Right cardiac atrium (tissue), 5 donors: ENCODE results near the gene EEFSEC. TPM values are rescaled to one million over a fixed set of nuclear protein-coding genes. Genes with fewer than 3 reads are reported as not detected.

ENCODE experiments used
- ATAC-seq, 2 donors: fragments of 200-7000 bp; cut with Tn5 transposase; one replicate each; pipeline versions ENCODE4 v1.8.0 to v1.9.1; 2020; ENCODE audit warnings: moderate library complexity in 2 of 2, mild to moderate bottlenecking in 1 of 2
- DNase-seq, 3 donors: peaks; one replicate each; pipeline ENCODE4 v3.0.0-alpha.2; 2020
- H3K27ac ChIP-seq: one replicate; pipeline ENCODE4 v1.5.1; 2013; ENCODE audit warnings: mild to moderate bottlenecking, low read length, control low read depth, moderate library complexity
- H3K27me3 ChIP-seq: one replicate; pipeline ENCODE4 v1.6.1; 2013; ENCODE audit not compliant: control insufficient read depth, insufficient read depth
- H3K4me1 ChIP-seq: one replicate; pipeline ENCODE4 v1.6.1; 2013; ENCODE audit warnings: low read length; ENCODE audit not compliant: control insufficient read depth, insufficient read depth
- H3K4me3 ChIP-seq: one replicate; pipeline ENCODE4 v1.5.1; 2013; ENCODE audit warnings: low read length, control low read depth
- H3K9me3 ChIP-seq: one replicate; pipeline ENCODE4 v1.6.1; 2013; ENCODE audit warnings: low read length; ENCODE audit not compliant: control insufficient read depth
- WGBS: extraction: QIAGEN DNeasy Blood & Tissue Kit; methylation state at CpG from one replicate; pipeline ENCODE4 v1.1.7; 2013; 5-methylcytosine and 5-hydroxymethylcytosine counted together
- intact Hi-C, 4 donors: fragments of 100-400 bp; cut with DNase I; formaldehyde crosslinking; loops; one replicate each; pipeline versions ENCODE4 v1.11.0 to v1.14.0; 2022 to 2023
- polyA plus RNA-seq: library from polyadenylated mRNA; stranded (reverse); fragments of 200-250 nt; gene quantifications from one replicate; pipeline ENCODE4 v1.2.3, GENCODE V29; 2013
- total RNA-seq, 4 donors: library from RNA; stranded (reverse); fragmentation: NEBNext Ultra II Directional; extraction: Animal tissue kit (Norgen Biotek cat#: 25700); gene quantifications; one replicate each; pipeline ENCODE4 v1.2.1, GENCODE V29; 2021
- donor health status: healthy with polysubstance abuse.
- donor health status: DM: no; HTN: yes; CAD: no.
- donor health status: DM: no; HTN: no; CAD: no.
- donor health status: DM: no; HTN: yes; CAD: no; lungs with severe emphysema.
- donor health status: DM: yes; HTN: yes; CAD: no.

Gene EEFSEC
- total and polyA plus RNA-seq, 5 donors, result 14.7 to 17.6 (median 15.6) TPM

DNA sequence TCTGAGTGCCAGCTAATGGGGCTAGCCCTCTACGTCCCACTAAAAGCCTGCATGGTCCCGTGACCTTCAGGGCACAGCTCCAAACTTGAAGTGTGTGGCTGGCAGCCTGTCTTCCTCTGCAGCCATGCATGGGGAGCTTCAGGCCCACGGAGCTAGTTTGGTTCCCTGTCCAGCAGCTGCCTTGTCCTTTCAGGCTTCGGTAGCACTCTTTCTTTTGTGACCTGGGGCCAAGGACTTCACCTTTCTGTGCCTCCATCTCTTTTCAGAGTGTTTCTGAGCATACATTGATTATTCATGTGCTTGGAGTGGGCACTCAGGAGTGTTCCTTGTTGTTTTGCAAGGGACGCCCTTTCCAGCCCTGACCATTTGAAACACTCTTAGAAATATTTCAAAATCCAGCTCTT, 158.2 kb downstream of the EEFSEC start:
- no peaks in the 10 kb centered on the region for H3K27me3 ChIP-seq
- intact Hi-C loops, result loop anchor here in 1 of 4 donors (10.0 kb wide), 2 partner anchors 137 to 227 kb away; no protein-coding TSS in a partner anchor
- peaks cover 15% of the 10 kb centered on the region for H3K4me1 ChIP-seq
- H3K27ac ChIP-seq, result peak overlapping the region; percentile 64
- peak; percentile 48 to 49 for ATAC-seq
- DNase-seq, result peak in 2 of 3 donors; percentile 72 to 73
- WGBS, result 63% methylated on average over 5 of the region's 5 CpGs
- H3K4me3 ChIP-seq, result no peak overlapping the region
- H3K9me3 ChIP-seq, result no peaks in the 10 kb centered on the region

DNA sequence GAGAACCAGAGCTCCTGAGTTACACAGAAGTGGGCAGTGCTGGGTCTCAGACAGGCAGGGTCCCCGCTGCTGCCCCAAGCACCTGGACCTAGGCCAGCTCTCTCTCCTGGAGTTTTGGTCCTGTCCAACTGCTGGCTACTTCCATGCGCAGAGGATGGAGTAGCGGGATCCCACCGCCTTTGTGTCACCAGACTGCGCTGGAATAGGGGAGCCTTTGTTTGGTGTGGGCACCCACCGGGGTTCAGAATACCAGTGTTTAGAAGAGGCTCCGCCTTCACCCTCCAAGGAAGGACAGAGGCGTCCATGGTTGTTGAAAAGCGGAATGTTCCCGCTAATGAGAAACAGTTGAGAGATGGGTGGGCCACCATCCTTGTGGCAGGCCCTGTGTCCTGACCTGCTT, 159.0 kb downstream of the EEFSEC start:
- WGBS, result 96% methylated on average over 10 of the region's 10 CpGs
- H3K27ac ChIP-seq, result no peak overlapping the region
- H3K4me1 ChIP-seq, result peaks cover 17% of the 10 kb centered on the region
- DNase-seq (peak in 1 of 3 donors; percentile 10), ATAC-seq (no peak)
- H3K4me3 ChIP-seq, result no peak overlapping the region
- H3K27me3 ChIP-seq, result no peaks in the 10 kb centered on the region
- intact Hi-C loops, result loop anchor here in 1 of 4 donors (10.0 kb wide), 2 partner anchors 137 to 227 kb away; no protein-coding TSS in a partner anchor
- H3K9me3 ChIP-seq, result no peaks in the 10 kb centered on the region

DNA sequence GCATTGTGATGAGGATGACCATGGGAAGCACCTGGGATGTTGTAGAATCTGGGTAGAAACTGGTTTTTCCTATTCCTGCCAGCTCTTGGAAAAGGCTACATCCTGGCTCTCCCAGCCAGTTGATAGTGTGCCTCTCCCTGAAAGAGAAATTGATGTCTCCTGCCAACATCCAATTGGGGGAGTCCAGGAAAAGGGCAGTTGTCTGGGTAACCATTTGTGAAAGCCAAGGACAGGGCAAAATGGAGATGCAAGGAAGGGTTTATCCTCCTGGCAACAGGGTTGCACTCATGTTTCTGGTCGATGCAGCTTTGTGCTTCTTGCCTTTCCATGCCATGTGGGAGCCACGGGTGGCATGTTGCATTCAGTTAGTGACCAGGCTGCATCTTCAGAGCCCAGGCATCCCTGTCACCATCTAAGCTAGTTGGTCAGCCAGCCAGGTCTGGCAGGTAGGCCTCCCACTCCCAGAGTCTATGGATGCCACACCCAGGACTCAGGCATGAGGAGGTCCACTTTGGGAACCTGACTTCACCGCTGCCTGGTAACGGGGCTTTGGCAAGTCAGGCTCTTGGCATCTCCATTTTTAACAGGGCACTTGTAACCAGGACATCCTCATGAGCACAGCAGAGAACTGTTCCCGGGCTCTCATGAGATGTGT, 159.9 kb downstream of the EEFSEC start:
- DNase-seq (no peak), ATAC-seq (no peak)
- no peaks in the 10 kb centered on the region for H3K27me3 ChIP-seq
- intact Hi-C loops, result loop anchor here in 1 of 4 donors (10.0 kb wide), 2 partner anchors 138 to 228 kb away; no protein-coding TSS in a partner anchor
- H3K4me3 ChIP-seq, result no peak overlapping the region
- no peaks in the 10 kb centered on the region for H3K9me3 ChIP-seq
- WGBS, result 89% methylated on average over 5 of the region's 5 CpGs
- peaks cover 13% of the 10 kb centered on the region for H3K4me1 ChIP-seq
- H3K27ac ChIP-seq, result no peak overlapping the region

DNA sequence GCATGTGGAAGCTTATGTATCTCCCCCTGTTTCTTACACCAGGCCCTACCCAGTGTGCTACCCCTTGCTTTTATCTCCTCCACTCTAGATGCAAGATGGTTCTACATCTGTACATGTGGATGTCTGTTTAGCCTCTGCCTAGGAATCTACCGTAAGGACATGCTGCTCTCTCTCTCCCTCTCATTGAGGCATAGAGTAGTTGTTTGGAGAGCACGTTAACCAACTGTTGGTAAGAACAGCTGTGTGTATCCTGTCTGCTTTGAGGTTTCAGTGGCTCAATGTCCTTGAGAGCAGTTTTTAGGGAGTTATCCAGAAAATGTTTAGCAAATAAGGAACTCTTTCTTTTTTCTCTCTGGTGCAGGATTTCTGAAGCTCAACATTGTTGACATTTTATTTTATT, 160.7 kb downstream of the EEFSEC start:
- Histone ChIP-seq H3K9me3 (no peaks in the 10 kb centered on the region), H3K27ac (no peak overlapping the region), H3K27me3 (no peaks in the 10 kb centered on the region), H3K4me3 (no peak overlapping the region), H3K4me1 (peaks cover 11% of the 10 kb centered on the region)
- ATAC-seq (no peak), DNase-seq (no peak)
- intact Hi-C loops, result loop anchor here in 1 of 4 donors (10.0 kb wide), 2 partner anchors 139 to 229 kb away; no protein-coding TSS in a partner anchor
- WGBS, result 94% methylated on average over 2 of the region's 2 CpGs

GRCh38 chr3:128315313-128315712, 162.0 kb downstream of the EEFSEC start:
- WGBS, result 93% methylated on average over 2 of the region's 2 CpGs
- Histone ChIP-seq H3K27ac (no peak overlapping the region), H3K4me3 (no peak overlapping the region), H3K4me1 (peaks cover 11% of the 10 kb centered on the region), H3K27me3 (no peaks in the 10 kb centered on the region), H3K9me3 (no peaks in the 10 kb centered on the region)
- DNase-seq (no peak), ATAC-seq (no peak)
- intact Hi-C loops, result loop anchor here in 1 of 4 donors (10.0 kb wide), 2 partner anchors 141 to 231 kb away; no protein-coding TSS in a partner anchor

DNA sequence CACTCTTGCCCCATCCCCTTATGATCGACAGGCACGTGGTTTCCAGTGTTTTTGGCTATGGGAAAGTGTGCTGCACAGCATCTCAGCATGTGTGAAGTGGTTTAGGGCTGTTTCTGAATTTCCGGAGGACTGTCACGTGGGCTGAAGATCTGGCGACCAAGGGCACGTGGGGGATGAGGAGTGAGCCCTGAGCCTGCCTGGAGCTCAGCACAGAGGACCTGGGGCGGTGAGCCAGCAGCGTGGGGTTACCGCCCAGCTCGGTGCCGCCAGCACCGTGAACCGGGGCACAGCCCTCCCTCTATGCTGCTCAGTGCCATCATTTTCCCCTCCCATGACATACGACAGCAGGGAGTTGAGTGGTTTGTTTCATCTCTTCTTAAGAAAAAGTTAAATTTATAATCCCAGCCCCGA, 163.2 kb downstream of the EEFSEC start:
- no peak overlapping the region for H3K4me3 ChIP-seq
- no peaks in the 10 kb centered on the region for H3K27me3 ChIP-seq
- peak; percentile 39 to 57 for ATAC-seq
- 69% methylated on average over 15 of the region's 15 CpGs for WGBS
- H3K4me1 ChIP-seq, result peaks cover 6% of the 10 kb centered on the region
- intact Hi-C loops, result loop anchor here in 1 of 4 donors (10.0 kb wide), 2 partner anchors 142 to 232 kb away; no protein-coding TSS in a partner anchor
- peak; percentile 51 to 73 (median 71) for DNase-seq
- no peak overlapping the region for H3K27ac ChIP-seq
- H3K9me3 ChIP-seq, result no peaks in the 10 kb centered on the region

- H3K9me3 ChIP-seq, result no peaks in the 10 kb centered on the region
- H3K4me1 ChIP-seq, result peaks cover 5% of the 10 kb centered on the region
- no peak for DNase-seq
- H3K27me3 ChIP-seq, result no peaks in the 10 kb centered on the region
- no peak overlapping the region for H3K4me3 ChIP-seq
- intact Hi-C loops, result loop anchor here in 1 of 4 donors (10.0 kb wide), 2 partner anchors 142 to 232 kb away; no protein-coding TSS in a partner anchor
- ATAC-seq, result no peak
- no peak overlapping the region for H3K27ac ChIP-seq
- 68% methylated on average over 17 of the region's 17 CpGs for WGBS
These were observed 163.9 kb downstream of the EEFSEC start for GRCh38 chr3:128317101-128317697.

DNA sequence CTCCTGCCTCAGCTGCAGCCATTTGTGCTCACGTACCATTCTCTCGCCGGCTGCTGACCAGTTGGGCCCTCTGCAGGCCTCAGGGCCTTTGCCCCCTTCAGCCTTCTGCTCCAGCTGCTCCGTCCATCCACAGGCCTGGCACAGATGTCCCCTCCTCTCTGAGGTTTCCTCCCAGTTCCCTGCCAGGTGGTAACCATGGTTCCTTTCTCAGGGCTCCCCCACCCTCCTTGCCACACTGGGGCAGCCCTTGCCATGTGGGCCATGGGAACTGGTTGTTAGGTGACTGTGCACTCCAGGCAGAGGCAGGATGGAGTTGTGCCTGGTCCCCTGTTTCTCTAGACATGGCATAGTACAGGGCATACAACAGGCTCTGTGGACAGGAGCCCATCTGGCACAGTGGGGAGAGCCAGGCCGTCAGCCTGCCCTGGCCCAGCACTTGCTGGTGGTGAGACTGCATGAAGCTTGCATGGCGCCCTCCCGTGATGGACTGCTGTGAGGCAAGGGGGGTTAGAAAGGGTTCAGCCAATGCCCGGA, 164.5 kb downstream of the EEFSEC start:
- peak in 1 of 2 donors; percentile 18 for ATAC-seq
- no peak overlapping the region for H3K27ac ChIP-seq

DNA sequence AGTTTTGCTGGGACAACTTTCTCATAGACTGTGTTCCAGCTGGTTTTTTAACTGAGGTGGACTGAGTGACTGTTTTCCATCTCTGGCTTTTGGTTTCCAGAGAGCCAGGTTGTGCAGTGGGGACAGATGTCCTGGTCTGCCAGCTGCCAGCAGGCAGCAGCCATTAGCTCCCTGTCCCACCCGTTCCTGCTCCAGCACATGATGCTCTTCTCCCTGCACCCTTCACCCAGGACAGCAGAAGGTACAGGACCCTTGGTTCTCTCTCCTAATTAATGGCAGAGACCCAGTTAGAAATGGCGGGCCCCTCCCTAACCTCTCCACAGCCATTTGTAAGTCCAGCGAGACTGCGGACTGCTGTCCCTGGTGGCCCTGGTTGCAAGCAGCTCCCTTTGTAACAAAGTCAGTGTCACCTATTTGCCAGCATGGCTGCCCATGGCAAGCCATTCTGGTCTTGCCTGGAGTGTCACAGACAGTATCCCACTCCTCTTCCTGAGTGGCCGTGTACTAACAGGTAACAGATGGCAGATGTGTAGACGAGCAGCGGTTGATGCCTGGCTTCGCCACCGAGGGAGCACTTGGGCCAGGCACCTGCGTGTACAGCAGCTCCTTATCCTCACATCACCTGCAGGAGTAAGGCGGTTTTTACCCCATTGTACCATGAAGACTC, 165.1 kb downstream of the EEFSEC start:
- Histone ChIP-seq H3K4me3 (no peak overlapping the region), H3K4me1 (peaks cover 5% of the 10 kb centered on the region), H3K27me3 (no peaks in the 10 kb centered on the region), H3K27ac (no peak overlapping the region), H3K9me3 (no peaks in the 10 kb centered on the region)
- intact Hi-C loops, result loop anchor here in 1 of 4 donors (10.0 kb wide), 2 partner anchors 144 to 234 kb away; no protein-coding TSS in a partner anchor
- no peak for DNase-seq
- 93% methylated on average over 11 of the region's 11 CpGs for WGBS
- ATAC-seq, result no peak

More for the DNA sequence above, 164.5 kb downstream of the EEFSEC start:
- H3K4me1 ChIP-seq, result peaks cover 5% of the 10 kb centered on the region
- WGBS, result 88% methylated on average over 8 of the region's 8 CpGs
- no peaks in the 10 kb centered on the region for H3K9me3 ChIP-seq
- intact Hi-C loops, result loop anchor here in 1 of 4 donors (10.0 kb wide), 2 partner anchors 143 to 233 kb away; no protein-coding TSS in a partner anchor
- no peaks in the 10 kb centered on the region for H3K27me3 ChIP-seq
- no peak for DNase-seq
- no peak overlapping the region for H3K4me3 ChIP-seq

DNA sequence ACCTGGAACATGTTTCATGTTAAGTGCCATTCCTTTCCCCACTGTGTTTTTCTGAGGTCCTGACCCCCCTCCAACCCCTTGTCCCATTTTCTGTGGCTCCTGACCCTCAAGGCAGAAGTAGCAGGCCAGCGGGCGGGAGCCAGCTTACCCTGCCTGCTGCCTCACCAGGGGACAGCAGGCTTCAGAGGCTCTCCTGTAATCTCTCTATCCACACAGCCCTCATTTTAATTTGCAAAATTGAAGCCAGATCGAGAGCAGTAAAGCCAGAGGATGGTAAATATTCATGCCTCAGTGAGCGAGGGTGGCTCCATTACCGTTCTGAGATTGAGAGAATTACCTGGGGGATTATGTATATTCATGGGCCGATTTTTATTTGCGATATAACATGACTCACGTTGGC, 165.8 kb downstream of the EEFSEC start:
- ATAC-seq (no peak), DNase-seq (no peak)
- H3K27ac ChIP-seq, result no peak overlapping the region
- 93% methylated on average over 8 of the region's 8 CpGs for WGBS
- peaks cover 2% of the 10 kb centered on the region for H3K4me1 ChIP-seq
- no peaks in the 10 kb centered on the region for H3K27me3 ChIP-seq
- intact Hi-C loops, result loop anchor here in 1 of 4 donors (10.0 kb wide), 2 partner anchors 144 to 234 kb away; no protein-coding TSS in a partner anchor
- H3K9me3 ChIP-seq, result no peaks in the 10 kb centered on the region
- no peak overlapping the region for H3K4me3 ChIP-seq
